Measurements from ENCODE around the gene STRN3.
"Not testable (repeated sequence)": the region's sequence is repeated elsewhere in the genome, so short reads cannot be mapped to it uniquely, and the experiment has no call there.

Gene STRN3

GRCh38 chr14:30969796-30970195, 56.4 kb downstream of the STRN3 start:
- DNase-seq (ENCODE audit: low spot score), result not testable (repeated sequence)

GRCh38 chr14:30967364-30968098, 58.6 kb downstream of the STRN3 start:
- not testable (repeated sequence) for DNase-seq (ENCODE audit: low spot score)

GRCh38 chr14:30966415-30967363, 59.5 kb downstream of the STRN3 start:
- DNase-seq (ENCODE audit: low spot score), result no peak

GRCh38 chr14:30965861-30966260, 60.3 kb downstream of the STRN3 start:
- not testable (repeated sequence) for DNase-seq (ENCODE audit: low spot score)

GRCh38 chr14:30962537-30962936, 63.6 kb downstream of the STRN3 start:
- DNase-seq (ENCODE audit: low spot score), result not testable (repeated sequence)

- no peak for DNase-seq (ENCODE audit: low spot score)
Measured at GRCh38 chr14:30961330-30961729, 64.8 kb downstream of the STRN3 start.

GRCh38 chr14:30960216-30960615, 66.0 kb downstream of the STRN3 start:
- DNase-seq (ENCODE audit: low spot score), result no peak

- DNase-seq (ENCODE audit: low spot score), result no peak
Measured at GRCh38 chr14:30958555-30959407, 67.4 kb downstream of the STRN3 start.

- DNase-seq (ENCODE audit: low spot score), result no peak
Measured at GRCh38 chr14:30957813-30958370, 68.3 kb downstream of the STRN3 start.

GRCh38 chr14:30949651-30950050, 76.5 kb downstream of the STRN3 start:
- no peak for DNase-seq (ENCODE audit: low spot score)

GRCh38 chr14:30943694-30944093, 82.5 kb downstream of the STRN3 start:
- no peak for DNase-seq (ENCODE audit: low spot score)

- no peak for DNase-seq (ENCODE audit: low spot score)
Measured at GRCh38 chr14:30940886-30941285, 85.3 kb downstream of the STRN3 start.

GRCh38 chr14:30938617-30939016, 87.6 kb downstream of the STRN3 start:
- no peak for DNase-seq (ENCODE audit: low spot score)

GRCh38 chr14:30935445-30935844, 90.7 kb downstream of the STRN3 start:
- DNase-seq (ENCODE audit: low spot score), result no peak

- DNase-seq (ENCODE audit: low spot score), result not testable (repeated sequence)
Measured at GRCh38 chr14:30933937-30934336, 92.2 kb downstream of the STRN3 start.

- DNase-seq (ENCODE audit: low spot score), result peak; percentile 7
Measured at GRCh38 chr14:30928462-30928861, 97.7 kb downstream of the STRN3 start.

GRCh38 chr14:30925254-30925653, 100.9 kb downstream of the STRN3 start:
- DNase-seq (ENCODE audit: low spot score), result no peak

- DNase-seq (ENCODE audit: low spot score), result no peak
Measured at GRCh38 chr14:30921788-30922187, 104.4 kb downstream of the STRN3 start.

- no peak for DNase-seq (ENCODE audit: low spot score)
Measured at GRCh38 chr14:30921305-30921704, 104.9 kb downstream of the STRN3 start.

GRCh38 chr14:30915596-30915995, 110.6 kb downstream of the STRN3 start:
- DNase-seq (ENCODE audit: low spot score), result no peak

- no peak for DNase-seq (ENCODE audit: low spot score)
Measured at GRCh38 chr14:30914812-30915211, 111.4 kb downstream of the STRN3 start.

GRCh38 chr14:30908826-30909225, 117.4 kb downstream of the STRN3 start:
- no peak for DNase-seq (ENCODE audit: low spot score)

Measured in AG20443 (cell line).